ENCODE results near the gene MAGI3. TPM values are rescaled to one million over a fixed set of nuclear protein-coding genes. Genes with fewer than 3 reads are reported as not detected.

MAGI3 gene
- polyA plus RNA-seq, 1 donor: 27.0 TPM

DNA sequence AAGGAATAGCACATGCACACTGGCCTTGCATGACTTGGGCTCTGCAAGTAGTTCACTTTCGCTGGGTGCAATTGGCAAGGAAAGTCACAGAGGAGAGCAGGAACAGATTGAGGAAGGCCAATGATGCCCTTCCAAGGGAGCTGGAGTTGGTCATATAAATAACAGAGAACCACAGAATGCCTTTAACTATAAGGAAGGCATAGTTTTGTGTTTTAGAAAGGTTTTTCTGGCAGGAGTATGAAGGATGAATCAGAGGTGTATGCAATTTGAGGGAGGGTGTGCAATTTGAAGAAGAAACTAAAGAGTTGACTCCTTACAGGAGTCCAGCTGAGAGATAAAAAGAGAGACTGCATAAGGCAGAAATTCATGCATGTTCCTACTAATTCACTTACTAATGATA, 256.8 kb downstream of the MAGI3 start:
- no peaks in the 10 kb centered on the region for H3K27me3 ChIP-seq (ENCODE audit: control insufficient read depth, insufficient read depth, low read length)
- no peaks in the 10 kb centered on the region for H3K9me3 ChIP-seq (ENCODE audit: control insufficient read depth, low read depth, low read length)
- H3K36me3 ChIP-seq (ENCODE audit: control insufficient read depth, insufficient read depth, low read length): peaks cover 32% of the 10 kb centered on the region
- H3K27ac ChIP-seq (ENCODE audit: low read length): no peak overlapping the region
- no CpG with 5 or more reads among the region's 1 CpG for WGBS (ENCODE audit: insufficient coverage, low lambda C conversion rate)
- no peaks in the 10 kb centered on the region for H3K4me1 ChIP-seq (ENCODE audit: control insufficient read depth, insufficient read depth, low read length)
- H3K4me3 ChIP-seq (ENCODE audit: low read length): no peak overlapping the region
- DNase-seq: no peak

DNA sequence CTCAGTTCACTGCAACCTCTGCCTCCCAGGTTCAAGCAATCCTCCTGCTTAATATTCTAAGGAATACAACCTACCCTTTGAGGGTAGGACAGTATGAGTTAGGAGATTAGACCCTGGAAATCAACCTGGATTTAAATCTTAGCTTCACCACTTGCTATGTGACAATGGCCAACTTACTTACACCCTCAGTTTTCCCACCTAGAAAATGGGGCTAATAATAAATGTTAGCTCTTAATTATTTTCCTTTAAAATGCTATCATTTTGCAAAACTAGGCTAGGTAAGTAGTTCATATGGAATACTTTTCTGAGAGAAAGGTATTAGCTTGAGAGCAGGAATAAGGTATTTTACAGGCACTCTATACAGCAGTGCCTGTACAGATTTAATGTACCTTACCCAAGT, 258.2 kb downstream of the MAGI3 start:
- Histone ChIP-seq H3K4me1 (ENCODE audit: control insufficient read depth, insufficient read depth, low read length) (no peaks in the 10 kb centered on the region), H3K36me3 (ENCODE audit: control insufficient read depth, insufficient read depth, low read length) (peaks cover 26% of the 10 kb centered on the region), H3K4me3 (ENCODE audit: low read length) (no peak overlapping the region), H3K9me3 (ENCODE audit: control insufficient read depth, low read depth, low read length) (no peaks in the 10 kb centered on the region), H3K27me3 (ENCODE audit: control insufficient read depth, insufficient read depth, low read length) (no peaks in the 10 kb centered on the region), H3K27ac (ENCODE audit: low read length) (no peak overlapping the region)
- DNase-seq: no peak

DNA sequence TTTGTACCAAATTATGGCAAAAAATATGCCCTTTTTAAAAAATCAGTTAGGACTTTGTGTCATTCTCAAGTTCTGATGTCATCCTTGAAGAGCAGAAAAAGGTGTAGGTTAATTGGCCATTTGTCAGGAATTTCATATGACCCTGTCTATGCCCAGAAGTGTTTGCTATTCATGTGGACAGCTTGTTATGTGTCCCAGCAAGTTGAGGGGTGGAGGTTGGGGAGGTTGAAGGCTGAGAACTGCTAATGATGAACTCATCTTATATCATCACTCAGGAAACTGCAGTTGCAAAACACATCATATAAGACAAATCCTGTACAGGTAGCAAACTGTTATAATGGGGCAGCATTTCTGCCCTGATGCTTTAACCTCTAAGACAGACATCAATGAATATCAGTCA, 262.5 kb downstream of the MAGI3 start:
- DNase-seq: no peak
- H3K4me3 ChIP-seq (ENCODE audit: low read length): no peak overlapping the region
- H3K27ac ChIP-seq (ENCODE audit: low read length): no peak overlapping the region
- H3K4me1 ChIP-seq (ENCODE audit: control insufficient read depth, insufficient read depth, low read length): no peaks in the 10 kb centered on the region
- peaks cover 25% of the 10 kb centered on the region for H3K36me3 ChIP-seq (ENCODE audit: control insufficient read depth, insufficient read depth, low read length)
- H3K27me3 ChIP-seq (ENCODE audit: control insufficient read depth, insufficient read depth, low read length): no peaks in the 10 kb centered on the region
- H3K9me3 ChIP-seq (ENCODE audit: control insufficient read depth, low read depth, low read length): no peaks in the 10 kb centered on the region

DNA sequence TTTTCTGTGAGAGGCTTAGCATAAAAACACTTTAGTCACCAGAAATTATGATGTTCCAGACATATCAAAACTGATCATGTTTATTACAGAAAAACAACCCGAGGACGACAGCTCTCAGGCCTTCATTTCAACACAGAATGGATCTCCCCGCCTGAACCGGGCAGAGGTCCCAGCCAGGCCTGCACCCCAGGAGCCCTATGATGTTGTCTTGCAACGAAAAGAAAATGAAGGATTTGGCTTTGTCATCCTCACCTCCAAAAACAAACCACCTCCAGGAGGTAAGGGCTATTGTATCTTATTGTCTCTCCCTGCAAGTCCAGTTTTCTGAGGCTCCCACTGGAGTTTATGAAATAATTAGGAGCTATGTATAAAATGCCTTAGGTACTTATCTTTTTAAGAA, 263.4 kb downstream of the MAGI3 start:
- no peak for DNase-seq
- no peak overlapping the region for H3K4me3 ChIP-seq (ENCODE audit: low read length)
- H3K27me3 ChIP-seq (ENCODE audit: control insufficient read depth, insufficient read depth, low read length): no peaks in the 10 kb centered on the region
- H3K9me3 ChIP-seq (ENCODE audit: control insufficient read depth, low read depth, low read length): no peaks in the 10 kb centered on the region
- WGBS (ENCODE audit: insufficient coverage, low lambda C conversion rate): no CpG with 5 or more reads among the region's 5 CpGs
- H3K4me1 ChIP-seq (ENCODE audit: control insufficient read depth, insufficient read depth, low read length): no peaks in the 10 kb centered on the region
- no peak overlapping the region for H3K27ac ChIP-seq (ENCODE audit: low read length)
- peaks cover 20% of the 10 kb centered on the region for H3K36me3 ChIP-seq (ENCODE audit: control insufficient read depth, insufficient read depth, low read length)

DNA sequence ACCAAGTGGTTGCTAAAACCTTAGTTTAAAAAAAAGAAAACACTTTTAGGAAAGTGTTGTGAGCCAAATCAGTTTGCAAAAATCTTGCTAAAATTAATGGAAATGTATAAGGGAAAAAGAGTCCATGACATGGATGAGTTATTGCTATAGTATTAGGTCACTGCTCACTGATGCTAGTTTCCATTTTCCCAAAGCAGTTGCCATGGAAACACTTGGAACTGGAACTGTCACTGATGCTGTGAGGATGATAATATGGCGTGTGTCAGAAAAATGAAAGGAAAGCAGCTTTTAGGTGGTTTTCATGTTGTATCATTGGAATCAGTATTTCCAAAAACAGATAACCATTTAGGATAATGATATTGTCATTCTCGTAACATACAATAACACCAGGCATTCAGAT, 264.6 kb downstream of the MAGI3 start:
- Histone ChIP-seq H3K4me1 (ENCODE audit: control insufficient read depth, insufficient read depth, low read length) (no peaks in the 10 kb centered on the region), H3K4me3 (ENCODE audit: low read length) (no peak overlapping the region), H3K27me3 (ENCODE audit: control insufficient read depth, insufficient read depth, low read length) (no peaks in the 10 kb centered on the region), H3K9me3 (ENCODE audit: control insufficient read depth, low read depth, low read length) (no peaks in the 10 kb centered on the region), H3K27ac (ENCODE audit: low read length) (no peak overlapping the region), H3K36me3 (ENCODE audit: control insufficient read depth, insufficient read depth, low read length) (peaks cover 26% of the 10 kb centered on the region)
- 100% methylated on average over 1 of the region's 2 CpGs for WGBS (ENCODE audit: insufficient coverage, low lambda C conversion rate)
- no peak for DNase-seq

DNA sequence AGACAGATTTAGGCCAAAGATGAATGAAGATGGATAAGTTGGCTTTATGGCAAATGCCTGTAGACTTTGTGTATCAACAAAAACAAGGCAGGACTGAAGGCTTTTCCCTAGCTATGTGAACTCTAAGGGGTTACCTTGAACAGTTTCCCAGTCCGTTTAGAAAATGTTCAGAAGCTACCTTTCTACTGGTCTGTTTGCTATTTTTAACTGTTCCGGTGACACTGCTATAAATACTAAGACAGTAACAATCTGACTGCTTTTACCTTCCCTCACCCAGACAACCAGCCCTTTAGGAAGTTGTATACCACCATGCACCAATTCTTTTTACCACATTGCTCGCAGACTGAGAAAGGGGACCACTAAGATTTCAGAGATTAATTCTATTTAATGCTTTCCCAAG, 266.8 kb downstream of the MAGI3 start:
- no peak overlapping the region for H3K4me3 ChIP-seq (ENCODE audit: low read length)
- WGBS (ENCODE audit: insufficient coverage, low lambda C conversion rate): no CpG with 5 or more reads among the region's 3 CpGs
- no peak overlapping the region for H3K27ac ChIP-seq (ENCODE audit: low read length)
- H3K36me3 ChIP-seq (ENCODE audit: control insufficient read depth, insufficient read depth, low read length): peaks cover 31% of the 10 kb centered on the region
- H3K9me3 ChIP-seq (ENCODE audit: control insufficient read depth, low read depth, low read length): no peaks in the 10 kb centered on the region
- no peak for DNase-seq
- H3K4me1 ChIP-seq (ENCODE audit: control insufficient read depth, insufficient read depth, low read length): no peaks in the 10 kb centered on the region
- no peaks in the 10 kb centered on the region for H3K27me3 ChIP-seq (ENCODE audit: control insufficient read depth, insufficient read depth, low read length)

DNA sequence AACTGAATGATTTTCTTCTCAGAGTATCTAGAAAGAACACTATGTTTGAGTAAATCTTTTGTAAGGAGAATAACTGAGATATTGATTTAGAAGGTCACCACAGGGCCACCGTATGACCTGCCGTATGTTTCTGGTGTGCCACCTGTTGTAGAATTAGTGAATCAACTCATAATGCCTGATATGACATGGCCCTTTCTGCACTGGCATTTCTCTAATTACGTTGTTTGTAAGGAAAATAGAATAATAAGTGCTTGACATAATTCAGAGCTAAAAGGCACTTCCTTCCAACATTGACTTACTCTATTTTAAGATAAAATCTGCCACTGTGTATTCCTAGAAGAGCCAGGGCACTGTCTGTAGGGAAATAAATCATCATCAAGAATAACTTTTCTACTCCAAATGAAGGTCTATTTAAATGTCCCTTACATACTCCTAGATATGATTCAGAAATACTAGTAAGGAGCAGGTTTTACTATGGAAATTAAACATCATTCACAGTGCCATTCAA, 267.3 kb downstream of the MAGI3 start:
- DNase-seq: no peak
- H3K27ac ChIP-seq (ENCODE audit: low read length): no peak overlapping the region
- no CpG with 5 or more reads among the region's 3 CpGs for whole genome bisulfite sequencing (ENCODE audit: insufficient coverage, low lambda C conversion rate)
- H3K27me3 ChIP-seq (ENCODE audit: control insufficient read depth, insufficient read depth, low read length): no peaks in the 10 kb centered on the region
- peaks cover 32% of the 10 kb centered on the region for H3K36me3 ChIP-seq (ENCODE audit: control insufficient read depth, insufficient read depth, low read length)
- H3K4me1 ChIP-seq (ENCODE audit: control insufficient read depth, insufficient read depth, low read length): no peaks in the 10 kb centered on the region
- no peaks in the 10 kb centered on the region for H3K9me3 ChIP-seq (ENCODE audit: control insufficient read depth, low read depth, low read length)
- H3K4me3 ChIP-seq (ENCODE audit: low read length): no peak overlapping the region

DNA sequence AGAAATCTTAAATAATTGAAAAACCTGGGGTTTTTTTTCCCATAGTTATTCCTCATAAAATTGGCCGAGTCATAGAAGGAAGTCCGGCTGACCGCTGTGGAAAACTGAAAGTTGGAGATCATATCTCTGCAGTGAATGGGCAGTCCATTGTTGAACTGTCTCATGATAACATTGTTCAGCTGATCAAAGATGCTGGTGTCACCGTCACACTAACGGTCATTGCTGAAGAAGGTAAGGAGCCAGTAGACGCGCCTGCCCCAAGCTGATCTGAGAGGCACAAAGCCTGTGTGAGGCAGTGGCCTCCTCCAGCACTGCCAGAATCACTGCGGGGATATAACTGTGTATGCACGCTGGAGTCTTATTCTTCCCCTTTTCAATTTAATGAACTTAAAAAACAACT, 268.7 kb downstream of the MAGI3 start:
- no peaks in the 10 kb centered on the region for H3K4me1 ChIP-seq (ENCODE audit: control insufficient read depth, insufficient read depth, low read length)

DNA sequence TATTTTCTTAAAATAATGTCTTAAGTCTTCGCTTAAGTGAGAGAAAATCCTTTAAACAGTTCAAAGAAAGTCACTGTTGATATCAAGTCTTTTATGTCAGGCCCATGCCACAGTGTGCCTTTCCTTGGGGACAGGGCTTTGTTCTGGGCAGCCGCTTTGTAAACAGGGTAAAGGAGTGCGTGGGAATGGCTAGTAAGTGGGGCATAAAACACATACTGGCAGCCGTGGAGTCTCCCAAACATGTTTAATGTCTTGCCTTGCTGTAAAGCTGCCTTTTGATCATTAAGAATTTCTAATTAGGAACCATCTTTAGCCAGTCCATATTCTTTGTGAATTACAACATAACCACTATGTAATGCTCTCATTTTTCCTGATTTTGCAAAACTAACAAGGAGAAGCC, 269.2 kb downstream of the MAGI3 start:
- no peak for DNase-seq
- Histone ChIP-seq H3K9me3 (ENCODE audit: control insufficient read depth, low read depth, low read length) (no peaks in the 10 kb centered on the region), H3K4me1 (ENCODE audit: control insufficient read depth, insufficient read depth, low read length) (no peaks in the 10 kb centered on the region), H3K27ac (ENCODE audit: low read length) (no peak overlapping the region), H3K4me3 (ENCODE audit: low read length) (no peak overlapping the region), H3K27me3 (ENCODE audit: control insufficient read depth, insufficient read depth, low read length) (no peaks in the 10 kb centered on the region), H3K36me3 (ENCODE audit: control insufficient read depth, insufficient read depth, low read length) (peaks cover 30% of the 10 kb centered on the region)
- 92% methylated on average over 1 of the region's 4 CpGs for WGBS (ENCODE audit: insufficient coverage, low lambda C conversion rate)

More for the DNA sequence above, 268.7 kb downstream of the MAGI3 start:
- Histone ChIP-seq H3K36me3 (ENCODE audit: control insufficient read depth, insufficient read depth, low read length) (peaks cover 28% of the 10 kb centered on the region), H3K27me3 (ENCODE audit: control insufficient read depth, insufficient read depth, low read length) (no peaks in the 10 kb centered on the region), H3K9me3 (ENCODE audit: control insufficient read depth, low read depth, low read length) (no peaks in the 10 kb centered on the region), H3K27ac (ENCODE audit: low read length) (no peak overlapping the region), H3K4me3 (ENCODE audit: low read length) (no peak overlapping the region)
- no peak for DNase-seq
- no CpG with 5 or more reads among the region's 9 CpGs for WGBS (ENCODE audit: insufficient coverage, low lambda C conversion rate)

DNA sequence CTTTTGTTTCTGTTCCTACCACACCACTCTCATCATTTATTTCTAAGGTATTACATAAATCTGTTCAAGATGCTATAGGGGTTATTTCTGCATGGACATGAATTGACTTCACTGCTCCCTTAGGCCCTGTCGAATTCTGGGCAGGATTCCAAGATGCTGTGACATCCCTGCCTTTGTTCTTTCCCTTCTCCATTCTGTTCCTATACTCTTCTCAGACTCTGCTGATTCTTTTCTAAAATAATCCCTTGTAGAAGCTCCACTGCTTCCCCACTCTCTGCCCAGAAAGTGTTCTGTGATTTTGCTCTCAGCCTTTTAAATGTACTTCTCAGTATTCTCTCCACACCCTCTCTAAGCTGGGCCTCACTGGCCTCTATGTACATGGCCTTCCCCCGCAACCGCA, 269.8 kb downstream of the MAGI3 start:
- no peaks in the 10 kb centered on the region for H3K9me3 ChIP-seq (ENCODE audit: control insufficient read depth, low read depth, low read length)
- WGBS (ENCODE audit: insufficient coverage, low lambda C conversion rate): 92% methylated on average over 2 of the region's 3 CpGs
- no peaks in the 10 kb centered on the region for H3K4me1 ChIP-seq (ENCODE audit: control insufficient read depth, insufficient read depth, low read length)
- no peaks in the 10 kb centered on the region for H3K27me3 ChIP-seq (ENCODE audit: control insufficient read depth, insufficient read depth, low read length)
- no peak overlapping the region for H3K4me3 ChIP-seq (ENCODE audit: low read length)
- no peak overlapping the region for H3K27ac ChIP-seq (ENCODE audit: low read length)
- peaks cover 28% of the 10 kb centered on the region for H3K36me3 ChIP-seq (ENCODE audit: control insufficient read depth, insufficient read depth, low read length)
- no peak for DNase-seq

DNA sequence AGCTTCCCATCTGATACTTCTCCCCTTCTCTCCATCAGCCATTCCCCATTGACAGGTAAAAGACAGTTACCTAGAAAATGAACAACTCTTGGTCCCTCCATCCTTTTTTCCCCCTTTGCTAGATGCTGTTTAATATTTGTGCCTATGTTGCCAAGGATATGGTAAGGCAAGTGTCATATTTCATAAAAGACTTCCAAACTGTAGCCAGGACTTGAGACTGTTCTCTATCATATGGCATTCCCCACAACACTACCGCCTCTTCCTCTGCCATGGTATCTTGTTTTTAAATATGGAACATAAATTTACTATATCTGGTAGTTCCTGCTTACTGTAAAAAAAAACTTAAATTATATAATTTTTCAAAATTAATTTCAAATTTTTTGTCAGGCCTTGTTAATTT, 271.8 kb downstream of the MAGI3 start:
- H3K27me3 ChIP-seq (ENCODE audit: control insufficient read depth, insufficient read depth, low read length): no peaks in the 10 kb centered on the region
- no CpG with 5 or more reads among the region's 1 CpG for WGBS (ENCODE audit: insufficient coverage, low lambda C conversion rate)
- peaks cover 22% of the 10 kb centered on the region for H3K36me3 ChIP-seq (ENCODE audit: control insufficient read depth, insufficient read depth, low read length)
- H3K4me3 ChIP-seq (ENCODE audit: low read length): no peak overlapping the region
- H3K9me3 ChIP-seq (ENCODE audit: control insufficient read depth, low read depth, low read length): no peaks in the 10 kb centered on the region
- DNase-seq: no peak
- H3K4me1 ChIP-seq (ENCODE audit: control insufficient read depth, insufficient read depth, low read length): peaks cover 9% of the 10 kb centered on the region
- H3K27ac ChIP-seq (ENCODE audit: low read length): no peak overlapping the region
